Measurements from ENCODE around the gene AUNIP.

DNA sequence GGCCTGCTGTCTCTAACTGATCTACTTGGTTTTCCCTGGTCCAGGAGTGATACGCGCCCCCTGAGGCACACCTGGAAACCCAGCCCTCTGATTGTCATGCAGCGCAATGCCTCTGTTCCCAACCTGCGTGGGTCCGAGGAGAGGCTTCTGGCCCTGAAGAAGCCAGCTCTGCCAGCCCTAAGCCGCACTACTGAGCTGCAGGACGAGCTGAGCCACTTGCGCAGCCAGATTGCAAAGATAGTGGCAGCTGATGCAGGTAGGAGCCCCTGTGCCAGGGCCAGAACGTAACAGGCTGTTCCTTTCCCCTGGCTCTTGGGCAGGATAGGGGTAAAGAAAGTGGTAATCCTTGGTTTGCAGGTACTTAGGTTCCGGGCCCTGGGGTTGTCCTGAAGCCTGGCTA lies 32.7 kb downstream of the AUNIP start:
- TF ChIP-seq, protein P1, sequence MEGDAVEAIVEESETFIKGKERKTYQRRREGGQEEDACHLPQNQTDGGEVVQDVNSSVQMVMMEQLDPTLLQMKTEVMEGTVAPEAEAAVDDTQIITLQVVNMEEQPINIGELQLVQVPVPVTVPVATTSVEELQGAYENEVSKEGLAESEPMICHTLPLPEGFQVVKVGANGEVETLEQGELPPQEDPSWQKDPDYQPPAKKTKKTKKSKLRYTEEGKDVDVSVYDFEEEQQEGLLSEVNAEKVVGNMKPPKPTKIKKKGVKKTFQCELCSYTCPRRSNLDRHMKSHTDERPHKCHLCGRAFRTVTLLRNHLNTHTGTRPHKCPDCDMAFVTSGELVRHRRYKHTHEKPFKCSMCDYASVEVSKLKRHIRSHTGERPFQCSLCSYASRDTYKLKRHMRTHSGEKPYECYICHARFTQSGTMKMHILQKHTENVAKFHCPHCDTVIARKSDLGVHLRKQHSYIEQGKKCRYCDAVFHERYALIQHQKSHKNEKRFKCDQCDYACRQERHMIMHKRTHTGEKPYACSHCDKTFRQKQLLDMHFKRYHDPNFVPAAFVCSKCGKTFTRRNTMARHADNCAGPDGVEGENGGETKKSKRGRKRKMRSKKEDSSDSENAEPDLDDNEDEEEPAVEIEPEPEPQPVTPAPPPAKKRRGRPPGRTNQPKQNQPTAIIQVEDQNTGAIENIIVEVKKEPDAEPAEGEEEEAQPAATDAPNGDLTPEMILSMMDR (IDR thresholded peaks at IDR 0.05), result no peak
- no peak for TF ChIP-seq POLR2AphosphoS5 (IDR thresholded peaks at IDR 0.05; ENCODE audit: insufficient read depth in 1 of 2, low read depth in 1 of 2)
